Measurements from ENCODE around the gene FOXF2.

GRCh38 chr6:1368940-1369339, 20.4 kb upstream of the FOXF2 start:
- TF ChIP-seq POLR2A (IDR thresholded peaks at IDR 0.05) (no peak), CTCF (IDR thresholded peaks at IDR 0.05) (no peak), POLR2AphosphoS5 (IDR thresholded peaks at IDR 0.05) (no peak)
